HepG2 (cell line): ENCODE results near the gene RIPK1. TPM values are rescaled to one million over a fixed set of nuclear protein-coding genes. Genes with fewer than 3 reads are reported as not detected.
A peak's percentile ranks its signal among the peaks of the same experiment; 100 is the strongest.

ENCODE experiments used
- AFF4 ChIP-seq: sonication (generic); formaldehyde crosslinking; IDR thresholded peaks from 2 replicates; pipeline ENCODE4 v1.4.0; 2020; ENCODE audit warnings: missing genetic modification reagents
- ATRX ChIP-seq: sonication (generic); formaldehyde crosslinking; IDR thresholded peaks from 2 replicates; pipeline ENCODE4 v1.4.0; 2020; ENCODE audit warnings: missing genetic modification reagents, borderline replicate concordance
- CENPBD1 ChIP-seq: sonication (generic); formaldehyde crosslinking; IDR thresholded peaks from 2 replicates; pipeline ENCODE4 v1.8.0; 2022; ENCODE audit warnings: missing genetic modification reagents, low read depth, mild to moderate bottlenecking, borderline replicate concordance
- GMEB1 ChIP-seq: sonication (generic); formaldehyde crosslinking; IDR thresholded peaks from 2 replicates; pipeline ENCODE4 v1.5.1; 2020; ENCODE audit warnings: missing genetic modification reagents, mild to moderate bottlenecking, borderline replicate concordance
- GTF3A ChIP-seq: sonication (generic); formaldehyde crosslinking; conservative IDR thresholded peaks from 2 replicates; pipeline ENCODE4 v1.4.0; 2020; ENCODE audit warnings: mild to moderate bottlenecking, missing genetic modification reagents
- LBX2 ChIP-seq: sonication (generic); formaldehyde crosslinking; IDR thresholded peaks from 2 replicates; pipeline ENCODE4 v1.5.0; 2020; ENCODE audit warnings: missing genetic modification reagents, mild to moderate bottlenecking, borderline replicate concordance
- SRY ChIP-seq: sonication (generic); formaldehyde crosslinking; IDR thresholded peaks from 2 replicates; pipeline ENCODE4 v1.8.0; 2022; ENCODE audit warnings: mild to moderate bottlenecking, missing genetic modification reagents
- THAP8 ChIP-seq: sonication (generic); formaldehyde crosslinking; IDR thresholded peaks from 2 replicates; pipeline ENCODE4 v1.5.1; 2020; ENCODE audit warnings: missing genetic modification reagents, mild to moderate bottlenecking, borderline replicate concordance
- WIZ ChIP-seq: sonication (generic); formaldehyde crosslinking; IDR thresholded peaks from 2 replicates; pipeline ENCODE4 v1.5.1; 2020; ENCODE audit warnings: mild to moderate bottlenecking, missing genetic modification reagents
- ZKSCAN8 ChIP-seq: IDR thresholded peaks from 2 replicates; pipeline ENCODE4 v1.6.1; 2016; ENCODE audit warnings: borderline replicate concordance, missing genetic modification reagents, missing compliant biosample characterization
- ZMYM2 ChIP-seq: sonication (generic); formaldehyde crosslinking; IDR thresholded peaks from 2 replicates; pipeline ENCODE4 v1.8.0; 2022; ENCODE audit warnings: mild to moderate bottlenecking, missing genetic modification reagents
- ZNF260 ChIP-seq: sonication (generic); formaldehyde crosslinking; IDR thresholded peaks from 2 replicates; pipeline ENCODE4 v1.4.0; 2020; ENCODE audit warnings: missing genetic modification reagents, low read depth, mild to moderate bottlenecking, borderline replicate concordance
- ZNF317 ChIP-seq: sonication (generic); formaldehyde crosslinking; IDR thresholded peaks from 2 replicates; pipeline ENCODE4 v1.5.0; 2020; ENCODE audit warnings: mild to moderate bottlenecking, missing genetic modification reagents
- ZNF337 ChIP-seq: sonication (generic); formaldehyde crosslinking; IDR thresholded peaks from 2 replicates; pipeline ENCODE4 v1.5.1; 2020; ENCODE audit warnings: missing genetic modification reagents, low read depth, mild to moderate bottlenecking, borderline replicate concordance
- ZNF629 ChIP-seq: sonication (generic); formaldehyde crosslinking; conservative IDR thresholded peaks from 2 replicates; pipeline ENCODE4 v1.5.0; 2020; ENCODE audit warnings: missing genetic modification reagents
- ZNF672 ChIP-seq: sonication (generic); formaldehyde crosslinking; IDR thresholded peaks from 2 replicates; pipeline ENCODE4 v1.8.1; 2022; ENCODE audit warnings: missing genetic modification reagents
- ZNF710 ChIP-seq: sonication (generic); formaldehyde crosslinking; IDR thresholded peaks from 2 replicates; pipeline ENCODE4 v1.5.0; 2020; ENCODE audit warnings: mild to moderate bottlenecking, missing genetic modification reagents, borderline replicate concordance
- ZNF879 ChIP-seq: sonication (generic); formaldehyde crosslinking; IDR thresholded peaks from 2 replicates; pipeline ENCODE4 v1.8.1; 2023; ENCODE audit warnings: missing genetic modification reagents
- polyA plus RNA-seq, 8 experiments: library from polyadenylated mRNA; depleted of rRNA in 3 of 8; stranded (reverse) in 7 of 8; unstranded in 1 of 8; fragments of >200 nt; fragmentation: Illumina TruSeq in 4 of 8; extraction: Trizol in 4 of 8; gene quantifications; 2 replicates each; pipeline versions ENCODE4 v1.2.1 to v1.2.3, GENCODE V29; 2011 to 2016; ENCODE audit warnings: low read depth in 4 of 8, missing spikeins in 1 of 8, mixed read lengths in 1 of 8; ENCODE audit not compliant: insufficient read depth in 1 of 8
- total RNA-seq, 5 experiments: library from RNA; depleted of rRNA; stranded (reverse); fragments of >200 nt; fragmentation: Illumina TruSeq; extraction: Trizol; gene quantifications; 2 replicates each; pipeline ENCODE4 v1.2.3, GENCODE V29; 2016; ENCODE audit warnings: low read depth in 1 of 5

The RIPK1 gene
- total and polyA plus RNA-seq, 2 of the 13 experiments (the other 11 are each of a cell fraction or from before 2014, with no cell fraction given): 9.0 to 10.3 TPM

GRCh38 chr6:3157131-3157933 lies 89.0 kb downstream of the RIPK1 start, which contains the start of gene TUBB2A (continued):
- TF ChIP-seq ZNF337 (no peak), ZNF260 (CRISPR knock-in tag) (no peak), ZMYM2 (CRISPR knock-in tag) (no peak), LBX2 (CRISPR knock-in tag) (peak; percentile 72; the same call in 1 of the 2 replicates), ZNF710 (CRISPR knock-in tag) (no peak), GMEB1 (CRISPR knock-in tag) (no peak), CENPBD1 (CRISPR knock-in tag) (peak; percentile 82; the same call in 1 of the 2 replicates), AFF4 (CRISPR knock-in tag) (no peak), ZNF879 (CRISPR knock-in tag) (no peak), ZKSCAN8 (CRISPR knock-in tag) (peak; percentile 36; the same call in 1 of the 2 replicates), THAP8 (CRISPR knock-in tag) (no peak), ATRX (no peak), GTF3A (CRISPR knock-in tag) (0 out of 2 replicates have a peak, but pooled peaks have one; percentile 68), ZNF672 (0 out of 2 replicates have a peak, but pooled peaks have one; percentile 37), SRY (CRISPR knock-in tag) (peak; percentile 97), ZNF317 (CRISPR knock-in tag) (no peak), WIZ (CRISPR knock-in tag) (no peak), ZNF629 (no peak; the same call in 1 of the 2 replicates)
